ENCODE results near the gene SOX13. TPM values are rescaled to one million over a fixed set of nuclear protein-coding genes. Genes with fewer than 3 reads are reported as not detected.

Gene SOX13
- total and polyA plus RNA-seq, 9 donors: 12.0 to 43.0 (median 21.8) TPM

DNA sequence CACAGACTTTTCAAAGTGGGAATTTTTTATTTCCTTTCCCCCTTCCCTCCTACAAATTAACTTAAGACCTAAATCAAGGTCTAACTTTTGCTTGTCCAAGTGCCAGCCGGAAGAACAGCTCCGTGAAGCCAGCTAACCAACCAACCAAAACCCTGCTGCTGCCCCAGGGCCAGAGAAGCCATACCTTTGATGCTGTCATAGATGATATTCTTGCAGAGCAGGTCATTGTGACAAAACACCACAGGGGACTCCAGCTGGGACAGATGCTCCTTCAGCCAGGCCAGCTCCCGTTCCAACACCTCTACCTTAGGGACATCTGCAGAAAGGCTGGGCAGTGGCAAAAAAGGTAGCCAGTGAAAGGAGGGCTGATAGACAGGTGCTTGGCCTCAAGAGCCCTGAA lies 68.2 kb downstream of the SOX13 start:
- Histone ChIP-seq H3K27me3 (no peaks in the 10 kb centered on the region), H3K9me3 (no peaks in the 10 kb centered on the region), H3K36me3 (no peaks in the 10 kb centered on the region), H3K4me1 (ENCODE audit: insufficient read depth) (peaks cover 5% of the 10 kb centered on the region), H3K27ac (no peak overlapping the region), H3K4me3 (no peak overlapping the region)
- intact Hi-C loops (cut with DNase I): no loop called here
- no peak for DNase-seq
- TF ChIP-seq POLR2A (IDR thresholded peaks at IDR 0.05) (no peak), EP300 (IDR thresholded peaks at IDR 0.05) (no peak)
- TF ChIP-seq, protein P1, sequence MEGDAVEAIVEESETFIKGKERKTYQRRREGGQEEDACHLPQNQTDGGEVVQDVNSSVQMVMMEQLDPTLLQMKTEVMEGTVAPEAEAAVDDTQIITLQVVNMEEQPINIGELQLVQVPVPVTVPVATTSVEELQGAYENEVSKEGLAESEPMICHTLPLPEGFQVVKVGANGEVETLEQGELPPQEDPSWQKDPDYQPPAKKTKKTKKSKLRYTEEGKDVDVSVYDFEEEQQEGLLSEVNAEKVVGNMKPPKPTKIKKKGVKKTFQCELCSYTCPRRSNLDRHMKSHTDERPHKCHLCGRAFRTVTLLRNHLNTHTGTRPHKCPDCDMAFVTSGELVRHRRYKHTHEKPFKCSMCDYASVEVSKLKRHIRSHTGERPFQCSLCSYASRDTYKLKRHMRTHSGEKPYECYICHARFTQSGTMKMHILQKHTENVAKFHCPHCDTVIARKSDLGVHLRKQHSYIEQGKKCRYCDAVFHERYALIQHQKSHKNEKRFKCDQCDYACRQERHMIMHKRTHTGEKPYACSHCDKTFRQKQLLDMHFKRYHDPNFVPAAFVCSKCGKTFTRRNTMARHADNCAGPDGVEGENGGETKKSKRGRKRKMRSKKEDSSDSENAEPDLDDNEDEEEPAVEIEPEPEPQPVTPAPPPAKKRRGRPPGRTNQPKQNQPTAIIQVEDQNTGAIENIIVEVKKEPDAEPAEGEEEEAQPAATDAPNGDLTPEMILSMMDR (IDR thresholded peaks at IDR 0.05): no peak
- 91 to 100% (median 96%) methylated on average over 3 of the region's 3 CpGs for WGBS, 3 donors

GRCh38 chr1:204142032-204142974 lies 69.4 kb downstream of the SOX13 start:
- no peak overlapping the region for H3K4me3 ChIP-seq
- 91 to 96% (median 94%) methylated on average over 5 of the region's 5 CpGs for WGBS, 3 donors
- no peaks in the 10 kb centered on the region for H3K9me3 ChIP-seq
- H3K27me3 ChIP-seq: no peaks in the 10 kb centered on the region
- no peak for DNase-seq
- peak overlapping the region in 1 of 2 donors; percentile 62 for H3K27ac ChIP-seq
- peaks cover 5% of the 10 kb centered on the region for H3K4me1 ChIP-seq (ENCODE audit: insufficient read depth)
- no peaks in the 10 kb centered on the region for H3K36me3 ChIP-seq
- intact Hi-C loops (cut with DNase I): no loop called here
- TF ChIP-seq EP300 (IDR thresholded peaks at IDR 0.05): no peak
- TF ChIP-seq, protein P1 (IDR thresholded peaks at IDR 0.05): no peak
- no peak for TF ChIP-seq POLR2A (IDR thresholded peaks at IDR 0.05)

GRCh38 chr1:204143276-204144041 lies 70.5 kb downstream of the SOX13 start:
- Histone ChIP-seq H3K36me3 (no peaks in the 10 kb centered on the region), H3K27me3 (no peaks in the 10 kb centered on the region), H3K9me3 (no peaks in the 10 kb centered on the region), H3K4me3 (no peak overlapping the region), H3K27ac (peak overlapping the region; percentile 30 to 62), H3K4me1 (ENCODE audit: insufficient read depth) (peaks cover 5% of the 10 kb centered on the region)
- intact Hi-C loops (cut with DNase I): no loop called here
- DNase-seq: peak; percentile 68 to 82 (median 76)
- TF ChIP-seq EP300 (IDR thresholded peaks at IDR 0.05): no peak
- TF ChIP-seq, protein P1 (IDR thresholded peaks at IDR 0.05): no peak
- no peak for TF ChIP-seq POLR2A (IDR thresholded peaks at IDR 0.05)
- 33 to 53% (median 38%) methylated on average over 14 of the region's 14 CpGs for WGBS, 3 donors

- Histone ChIP-seq H3K4me3 (no peak overlapping the region), H3K27ac (peak overlapping the region in 1 of 2 donors; percentile 29), H3K4me1 (ENCODE audit: insufficient read depth) (peaks cover 6% of the 10 kb centered on the region), H3K27me3 (no peaks in the 10 kb centered on the region), H3K9me3 (no peaks in the 10 kb centered on the region), H3K36me3 (no peaks in the 10 kb centered on the region)
- peak in 1 of 5 donors; percentile 58 for DNase-seq
- intact Hi-C loops (cut with DNase I): loop anchor here in 1 of 4 donors (5.0 kb wide), 1 partner anchor 52 kb away; the partner anchor contains the start of gene KISS1
- 55 to 57% (median 57%) methylated on average over 4 of the region's 4 CpGs for WGBS, 3 donors
- TF ChIP-seq EP300 (IDR thresholded peaks at IDR 0.05) (no peak), POLR2A (IDR thresholded peaks at IDR 0.05) (no peak)
- TF ChIP-seq, protein P1 (IDR thresholded peaks at IDR 0.05): no peak
These were observed 72.2 kb downstream of the SOX13 start for GRCh38 chr1:204145033-204145504.
